H9 (cell line): ENCODE data around the gene EFEMP1. TPM values are rescaled to one million over a fixed set of nuclear protein-coding genes. Genes with fewer than 3 reads are reported as not detected.

Experiments used
- DNase-seq: peaks from one replicate; pipeline ENCODE4 v3.0.0-alpha.2; 2017
- H2AFZ ChIP-seq: one replicate; pipeline ENCODE4 v1.6.1; 2013; ENCODE audit warnings: mild to moderate bottlenecking, low read length, control low read depth, moderate library complexity
- H2AK5ac ChIP-seq: 2 replicates; pipeline ENCODE4 v1.6.1; 2013; ENCODE audit warnings: low read length, control low read depth, mixed read lengths; ENCODE audit not compliant: insufficient read length
- H2BK120ac ChIP-seq: one replicate; pipeline ENCODE4 v1.6.1; 2013; ENCODE audit warnings: low read depth, mild to moderate bottlenecking, low read length, control low read depth, inconsistent platforms; ENCODE audit not compliant: poor library complexity, severe bottlenecking
- H2BK12ac ChIP-seq: 2 replicates; pipeline ENCODE4 v1.6.1; 2013; ENCODE audit warnings: low read length, control low read depth, mixed read lengths, low read depth; ENCODE audit not compliant: insufficient read length
- H2BK15ac ChIP-seq: 2 replicates; pipeline ENCODE4 v1.6.1; 2013; ENCODE audit warnings: low read depth, low read length, control low read depth
- H2BK20ac ChIP-seq: one replicate; pipeline ENCODE4 v1.6.1; 2013; ENCODE audit warnings: low read depth, mild to moderate bottlenecking, low read length, control low read depth, inconsistent platforms; ENCODE audit not compliant: poor library complexity, severe bottlenecking
- H2BK5ac ChIP-seq: 2 replicates; pipeline ENCODE4 v1.6.1; 2013; ENCODE audit warnings: low read length, control low read depth, mixed read lengths; ENCODE audit not compliant: insufficient read length
- H3K14ac ChIP-seq: 2 replicates; pipeline ENCODE4 v1.6.1; 2013; ENCODE audit warnings: low read length, control low read depth; ENCODE audit not compliant: insufficient read depth
- H3K18ac ChIP-seq: 2 replicates; pipeline ENCODE4 v1.6.1; 2013; ENCODE audit warnings: low read depth, mild to moderate bottlenecking, mixed read lengths, low read length, control low read depth; ENCODE audit not compliant: insufficient read length
- H3K23ac ChIP-seq: 2 replicates; pipeline ENCODE4 v1.6.1; 2013; ENCODE audit warnings: low read length, control low read depth, mixed read lengths, low read depth; ENCODE audit not compliant: insufficient read length
- H3K23me2 ChIP-seq: 2 replicates; pipeline ENCODE4 v1.6.1; 2013; ENCODE audit warnings: low read depth, mild to moderate bottlenecking, mixed read lengths, low read length, control low read depth; ENCODE audit not compliant: insufficient read length, poor library complexity, severe bottlenecking
- H3K27ac ChIP-seq: 2 replicates; pipeline ENCODE4 v1.5.1; 2013; ENCODE audit warnings: low read length, control low read depth, mixed read lengths, low read depth; ENCODE audit not compliant: insufficient read length
- H3K27me3 ChIP-seq: 2 replicates; pipeline ENCODE4 v1.6.1; 2013; ENCODE audit warnings: low read length, control low read depth, inconsistent platforms; ENCODE audit not compliant: insufficient read depth
- H3K4ac ChIP-seq: 2 replicates; pipeline ENCODE4 v1.6.1; 2013; ENCODE audit warnings: low read depth, mild to moderate bottlenecking, control low read depth, inconsistent platforms, low read length, moderate library complexity
- H3K4me1 ChIP-seq: 2 replicates; pipeline ENCODE4 v1.6.1; 2013; ENCODE audit warnings: low read length, control low read depth, inconsistent platforms; ENCODE audit not compliant: insufficient read depth
- H3K4me2 ChIP-seq: 2 replicates; pipeline ENCODE4 v1.6.1; 2013; ENCODE audit warnings: low read length, control low read depth, mixed read lengths; ENCODE audit not compliant: insufficient read length, insufficient read depth
- H3K56ac ChIP-seq: 2 replicates; pipeline ENCODE4 v1.6.1; 2013; ENCODE audit warnings: low read depth, mild to moderate bottlenecking, mixed read lengths, low read length, control low read depth; ENCODE audit not compliant: insufficient read length
- H3K79me1 ChIP-seq: 2 replicates; pipeline ENCODE4 v1.6.1; 2013; ENCODE audit warnings: low read depth, mild to moderate bottlenecking, moderate library complexity, low read length, control low read depth, inconsistent platforms; ENCODE audit not compliant: insufficient read depth, poor library complexity, severe bottlenecking
- H3K79me2 ChIP-seq: 2 replicates; pipeline ENCODE4 v1.6.1; 2013; ENCODE audit warnings: low read length, control low read depth, inconsistent platforms; ENCODE audit not compliant: insufficient read depth
- H3K9ac ChIP-seq: 2 replicates; pipeline ENCODE4 v1.6.1; 2013; ENCODE audit warnings: low read length, control low read depth, mixed read lengths; ENCODE audit not compliant: insufficient read length; ENCODE audit errors: extremely low read depth
- H3K9me3 ChIP-seq: one replicate; pipeline ENCODE4 v1.6.1; 2013; ENCODE audit warnings: low read depth, low read length, inconsistent platforms; ENCODE audit not compliant: control insufficient read depth
- H3T11ph ChIP-seq: one replicate; pipeline ENCODE4 v1.6.1; 2013; ENCODE audit warnings: mild to moderate bottlenecking, low read length, control low read depth, inconsistent platforms
- H4K20me1 ChIP-seq: one replicate; pipeline ENCODE4 v1.6.1; 2013; ENCODE audit not compliant: control insufficient read depth, insufficient read length, insufficient read depth
- H4K5ac ChIP-seq: 2 replicates; pipeline ENCODE4 v1.6.1; 2013; ENCODE audit warnings: low read depth, mild to moderate bottlenecking, mixed read lengths, low read length, control low read depth; ENCODE audit not compliant: insufficient read length
- H4K8ac ChIP-seq: replicated peaks from 2 replicates; pipeline ENCODE4 v1.6.1; 2013; ENCODE audit warnings: low read length, control low read depth, mixed read lengths, low read depth; ENCODE audit not compliant: insufficient read length
- H4K91ac ChIP-seq: 2 replicates; pipeline ENCODE4 v1.6.1; 2013; ENCODE audit warnings: low read depth, mild to moderate bottlenecking, moderate library complexity, mixed read lengths, low read length, control low read depth; ENCODE audit not compliant: insufficient read length
- H3K27ac Mint-ChIP-seq, 3 experiments: 2 replicates in 2 of 3; 3 replicates in 1 of 3; pipeline ENCODE4 v1.8.0; 2020 to 2021; ENCODE audit warnings: mixed read lengths in 3 of 3, mild to moderate bottlenecking in 1 of 3, moderate library complexity in 1 of 3
- H3K27me3 Mint-ChIP-seq: 2 replicates; pipeline ENCODE4 v1.8.0; 2021; ENCODE audit warnings: low read depth, mild to moderate bottlenecking, moderate library complexity, mixed read lengths
- H3K36me3 Mint-ChIP-seq, 3 experiments: 2 replicates in 2 of 3; 3 replicates in 1 of 3; pipeline ENCODE4 v1.8.0; 2020 to 2021; ENCODE audit warnings: low read depth in 3 of 3, mixed read lengths in 3 of 3; ENCODE audit not compliant: insufficient read depth in 1 of 3
- H3K4me1 Mint-ChIP-seq, 2 experiments: 2 replicates each; pipeline ENCODE4 v1.8.0; 2020; ENCODE audit warnings: mixed read lengths in 2 of 2
- H3K4me3 Mint-ChIP-seq, 2 experiments: 2 replicates in 1 of 2; 3 replicates in 1 of 2; pipeline ENCODE4 v1.8.0; 2020 to 2021; ENCODE audit warnings: mild to moderate bottlenecking in 2 of 2, mixed read lengths in 2 of 2, moderate library complexity in 1 of 2
- H3K9me3 Mint-ChIP-seq, 2 experiments: 2 replicates in 1 of 2; 3 replicates in 1 of 2; pipeline ENCODE4 v1.8.0; 2020; ENCODE audit warnings: mild to moderate bottlenecking in 2 of 2, mixed read lengths in 2 of 2, moderate library complexity in 1 of 2
- WGBS: extraction: QIAGEN DNeasy Blood & Tissue Kit; methylation state at CpG from one replicate; pipeline ENCODE4 v1.1.7; 2013; ENCODE audit warnings: missing lambda C conversion rate, low lambda C conversion rate, mixed read lengths; ENCODE audit not compliant: insufficient read length; ENCODE audit errors: extremely low coverage; 5-methylcytosine and 5-hydroxymethylcytosine counted together
- total RNA-seq: library from RNA; stranded (reverse); gene quantifications from 2 replicates; pipeline ENCODE4 v1.2.1, GENCODE V29; 2021
- TF ChIP-seq, protein P1 (sequence below): fragments of 200-600 bp; sonication (generic); conservative IDR thresholded peaks from 3 replicates; pipeline ENCODE4 v1.8.0; 2021; ENCODE audit warnings: antibody characterized with exemption, mild to moderate bottlenecking

Gene EFEMP1
- total RNA-seq, 1 experiment from 2014 or later: 3.5 TPM

GRCh38 chr2:55859875-55860274 is 63.7 kb downstream of the EFEMP1 start:
- Histone ChIP-seq H3K23ac (no peak overlapping the region), H2AFZ (no peak overlapping the region), H4K5ac (no peak overlapping the region), H3K23me2 (no peaks in the 10 kb centered on the region), H4K8ac (no peak overlapping the region), H3K4me1 (no peaks in the 10 kb centered on the region), H2BK120ac (no peak overlapping the region), H3K79me2 (no peaks in the 10 kb centered on the region), H3K9ac (no peak overlapping the region), H3K56ac (no peak overlapping the region), H2BK12ac (no peak overlapping the region), H2BK20ac (no peak overlapping the region), H3T11ph (no peak overlapping the region), H3K27ac (no peak overlapping the region), H2BK5ac (no peak overlapping the region), H3K4me2 (no peak overlapping the region), H3K4ac (no peak overlapping the region), H4K91ac (no peak overlapping the region), H4K20me1 (no peaks in the 10 kb centered on the region), H3K79me1 (no peaks in the 10 kb centered on the region), H3K9me3 (no peaks in the 10 kb centered on the region), H2BK15ac (no peak overlapping the region), H3K18ac (no peak overlapping the region), H2AK5ac (no peak overlapping the region), H3K27me3 (no peaks in the 10 kb centered on the region), H3K14ac (no peak overlapping the region)
- Mint-ChIP-seq H3K9me3 (no peaks in the 10 kb centered on the region), H3K27ac (no peak overlapping the region), H3K36me3 (no peaks in the 10 kb centered on the region), H3K4me1 (peaks cover 0 to 2% of the 10 kb centered on the region in 2 experiments; a peak in 1 of 4 replicates), H3K27me3 (no peaks in the 10 kb centered on the region), H3K4me3 (no peak overlapping the region)
- no peak for DNase-seq
- no CpG with 5 or more reads among the region's 3 CpGs for WGBS
- TF ChIP-seq, protein P1, sequence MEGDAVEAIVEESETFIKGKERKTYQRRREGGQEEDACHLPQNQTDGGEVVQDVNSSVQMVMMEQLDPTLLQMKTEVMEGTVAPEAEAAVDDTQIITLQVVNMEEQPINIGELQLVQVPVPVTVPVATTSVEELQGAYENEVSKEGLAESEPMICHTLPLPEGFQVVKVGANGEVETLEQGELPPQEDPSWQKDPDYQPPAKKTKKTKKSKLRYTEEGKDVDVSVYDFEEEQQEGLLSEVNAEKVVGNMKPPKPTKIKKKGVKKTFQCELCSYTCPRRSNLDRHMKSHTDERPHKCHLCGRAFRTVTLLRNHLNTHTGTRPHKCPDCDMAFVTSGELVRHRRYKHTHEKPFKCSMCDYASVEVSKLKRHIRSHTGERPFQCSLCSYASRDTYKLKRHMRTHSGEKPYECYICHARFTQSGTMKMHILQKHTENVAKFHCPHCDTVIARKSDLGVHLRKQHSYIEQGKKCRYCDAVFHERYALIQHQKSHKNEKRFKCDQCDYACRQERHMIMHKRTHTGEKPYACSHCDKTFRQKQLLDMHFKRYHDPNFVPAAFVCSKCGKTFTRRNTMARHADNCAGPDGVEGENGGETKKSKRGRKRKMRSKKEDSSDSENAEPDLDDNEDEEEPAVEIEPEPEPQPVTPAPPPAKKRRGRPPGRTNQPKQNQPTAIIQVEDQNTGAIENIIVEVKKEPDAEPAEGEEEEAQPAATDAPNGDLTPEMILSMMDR: no peak
